HepG2 (cell line): Measurements from ENCODE around the gene ZNF680. TPM values are rescaled to one million over a fixed set of nuclear protein-coding genes. Genes with fewer than 3 reads are reported as not detected.

Experiments
- ATAC-seq: fragments of 200-7000 bp; cut with Tn5 transposase; 3 replicates; pipeline ENCODE4 v1.9.1; 2020; ENCODE audit warnings: mild to moderate bottlenecking, moderate library complexity
- BruUV-seq: library from RNA; stranded (reverse); fragments of 400-500 nt; replicated peaks from 2 replicates; lab custom pipeline; 2021; lab: Mats Ljungman, UMichigan
- CTCF ChIA-PET: fragments of 300-600 bp; formaldehyde crosslinking; extraction: SDS; loops from one replicate; lab custom pipeline; 2021; ENCODE audit warnings: low total read pairs, inconsistent platforms, low intra/inter-chr PET ratio; lab: Yijun Ruan, JAX
- POLR2A ChIA-PET: fragments of 350-600 bp; sonication (Branson Sonifier 250); formaldehyde crosslinking; loops from one replicate; lab custom pipeline; 2020; ENCODE audit warnings: antibody characterized with exemption, inconsistent platforms; lab: Yijun Ruan, JAX
- DNase-seq: peaks from one replicate; pipeline ENCODE4 v3.0.0-alpha.2; 2015; ENCODE audit warnings: low spot score
- FAIRE-seq: peaks from 3 replicates; lab custom pipeline; 2011; peaks lifted over from hg19 to GRCh38; lab: Jason Lieb, UNC
- H2AFZ ChIP-seq: one replicate; pipeline ENCODE4 v1.6.1; 2011; ENCODE audit warnings: low read length, inconsistent platforms
- H3K27ac ChIP-seq: fragments of 300-600 bp; 3 replicates; pipeline ENCODE4 v1.8.0; 2011; ENCODE audit warnings: mixed run types, mild to moderate bottlenecking, mixed read lengths, low read length, inconsistent platforms; ENCODE audit not compliant: insufficient read depth; ENCODE audit errors: extremely low read length
- H3K27me3 ChIP-seq, 2 experiments: fragments of 200-600 bp in 1 of 2; 2 replicates in 1 of 2; 3 replicates in 1 of 2; pipeline versions ENCODE4 v1.6.0 to v1.8.0; 2011; ENCODE audit warnings: low read length in 2 of 2, mild to moderate bottlenecking in 2 of 2, moderate library complexity in 2 of 2, inconsistent platforms in 1 of 2; ENCODE audit not compliant: insufficient read depth in 2 of 2, control insufficient read depth in 1 of 2
- H3K36me3 ChIP-seq, 2 experiments: fragments of 200-600 bp in 1 of 2; replicated peaks in 1 of 2; 2 replicates in 1 of 2; 3 replicates in 1 of 2; pipeline versions ENCODE4 v1.5.1 to v1.8.0; 2011; ENCODE audit warnings: low read length in 2 of 2, inconsistent platforms in 1 of 2; ENCODE audit not compliant: insufficient read depth in 2 of 2, control insufficient read depth in 1 of 2
- H3K4me1 ChIP-seq: 2 replicates; pipeline ENCODE4 v1.5.1; 2012; ENCODE audit warnings: low read length, inconsistent platforms; ENCODE audit not compliant: insufficient read depth
- H3K4me2 ChIP-seq: 2 replicates; pipeline ENCODE4 v1.6.0; 2011; ENCODE audit warnings: low read depth, low read length, inconsistent platforms
- H3K4me3 ChIP-seq, 3 experiments: fragments of 200-600 bp in 1 of 3; sonication (generic), shearing (Covaris generic) in 1 of 3; replicated peaks in 1 of 3; 2 replicates each; pipeline ENCODE4 v1.5.1; 2011 to 2016; ENCODE audit warnings: low read length in 3 of 3, inconsistent platforms in 2 of 3, low read depth in 2 of 3, mild to moderate bottlenecking in 2 of 3, control low read depth in 1 of 3, mixed read lengths in 1 of 3; ENCODE audit not compliant: insufficient read depth in 1 of 3
- H3K79me2 ChIP-seq: one replicate; pipeline ENCODE4 v1.6.1; 2011; ENCODE audit warnings: low read length, inconsistent platforms; ENCODE audit not compliant: insufficient read depth
- H3K9ac ChIP-seq: 2 replicates; pipeline ENCODE4 v1.6.0; 2011; ENCODE audit warnings: mild to moderate bottlenecking, low read depth, low read length, inconsistent platforms; ENCODE audit not compliant: insufficient read depth
- H3K9me3 ChIP-seq: 2 replicates; pipeline ENCODE4 v1.5.1; 2012; ENCODE audit warnings: mild to moderate bottlenecking, low read length
- H4K20me1 ChIP-seq: 2 replicates; pipeline ENCODE4 v1.6.0; 2011; ENCODE audit warnings: inconsistent platforms, mild to moderate bottlenecking, low read length, moderate library complexity; ENCODE audit not compliant: insufficient read depth
- DMAP1 ChIP-seq: IDR thresholded peaks from 2 replicates; pipeline ENCODE4 v1.6.1; 2016
- FOXO4 ChIP-seq: sonication (generic); formaldehyde crosslinking; conservative IDR thresholded peaks from 2 replicates; pipeline ENCODE4 v1.8.1; 2023; ENCODE audit warnings: missing genetic modification reagents
- HCFC1 ChIP-seq: fragments of 150-350 bp; IDR thresholded peaks from 2 replicates; pipeline ENCODE4 v1.6.1; 2014; ENCODE audit warnings: low read depth, low read length
- HNF1A ChIP-seq, 2 experiments: sonication (generic) in 1 of 2; formaldehyde crosslinking in 1 of 2; IDR thresholded peaks; 2 replicates each; pipeline versions ENCODE4 v1.4.0 to v1.6.1; 2016 to 2020; ENCODE audit warnings: borderline replicate concordance in 1 of 2, low read depth in 1 of 2, mild to moderate bottlenecking in 1 of 2, missing genetic modification reagents in 1 of 2
- HOXD1 ChIP-seq: sonication (generic); formaldehyde crosslinking; IDR thresholded peaks from 2 replicates; pipeline ENCODE4 v1.5.0; 2020; ENCODE audit warnings: missing genetic modification reagents
- IKZF1 ChIP-seq: fragments of 450-650 bp; IDR thresholded peaks from 2 replicates; pipeline ENCODE4 v1.7.1; 2016
- MED8 ChIP-seq: sonication (generic); formaldehyde crosslinking; IDR thresholded peaks from 2 replicates; pipeline ENCODE4 v1.8.1; 2023; ENCODE audit warnings: mild to moderate bottlenecking, missing genetic modification reagents; ENCODE audit not compliant: insufficient replicate concordance
- PRMT3 ChIP-seq: sonication (generic); formaldehyde crosslinking; IDR thresholded peaks from 2 replicates; pipeline ENCODE4 v1.8.1; 2022; ENCODE audit warnings: low read depth, mild to moderate bottlenecking, moderate library complexity, missing genetic modification reagents, borderline replicate concordance
- SRSF4 ChIP-seq: fragments of 200-400 bp; formaldehyde crosslinking; IDR thresholded peaks from one replicate; pipeline ENCODE4 v1.6.1; 2018; ENCODE audit warnings: mild to moderate bottlenecking, low read depth, low read length, moderate library complexity; ENCODE audit not compliant: poor library complexity, severe bottlenecking
- THYN1 ChIP-seq: sonication (generic); formaldehyde crosslinking; IDR thresholded peaks from 2 replicates; pipeline ENCODE4 v1.8.1; 2023; ENCODE audit warnings: low read depth, mild to moderate bottlenecking, moderate library complexity, missing genetic modification reagents, borderline replicate concordance
- ZNF281 ChIP-seq: sonication (generic); formaldehyde crosslinking; IDR thresholded peaks from 2 replicates; pipeline ENCODE4 v1.4.0; 2020; ENCODE audit warnings: missing genetic modification reagents, borderline replicate concordance
- ZNF431 ChIP-seq: sonication (generic); formaldehyde crosslinking; IDR thresholded peaks from 2 replicates; pipeline ENCODE4 v1.9.0; 2022; ENCODE audit warnings: missing genetic modification reagents, low read depth, mild to moderate bottlenecking, borderline replicate concordance
- ZNF629 ChIP-seq: sonication (generic); formaldehyde crosslinking; conservative IDR thresholded peaks from 2 replicates; pipeline ENCODE4 v1.5.0; 2020; ENCODE audit warnings: missing genetic modification reagents
- ZNF672 ChIP-seq: sonication (generic); formaldehyde crosslinking; IDR thresholded peaks from 2 replicates; pipeline ENCODE4 v1.8.1; 2022; ENCODE audit warnings: missing genetic modification reagents
- ZNF674 ChIP-seq: sonication (generic); formaldehyde crosslinking; IDR thresholded peaks from 2 replicates; pipeline ENCODE4 v1.5.0; 2020; ENCODE audit warnings: low read depth, mild to moderate bottlenecking, missing genetic modification reagents
- WGBS: methylation state at CpG from one replicate; pipeline ENCODE4 v1.1.6; 2017; ENCODE audit warnings: low lambda C conversion rate; 5-methylcytosine and 5-hydroxymethylcytosine counted together
- in situ Hi-C: cut with HindIII; loops from 2 replicates; pipeline ENCODE4 v1.10.0; 2017; ENCODE audit warnings: low pct_unique_long_range_greater_than_20kb; ENCODE audit not compliant: extremely low pct_ligation_motif_present
- intact Hi-C: fragments of 100-400 bp; cut with micrococcal nuclease; formaldehyde crosslinking; loops from one replicate; pipeline ENCODE4 v1.10.0; 2022; ENCODE audit not compliant: unreplicated experiment
- polyA plus RNA-seq, 8 experiments: library from polyadenylated mRNA; depleted of rRNA in 3 of 8; stranded (reverse) in 7 of 8; unstranded in 1 of 8; fragments of >200 nt; fragmentation: Illumina TruSeq in 4 of 8; extraction: Trizol in 4 of 8; gene quantifications; 2 replicates each; pipeline versions ENCODE4 v1.2.1 to v1.2.3, GENCODE V29; 2011 to 2016; ENCODE audit warnings: low read depth in 4 of 8, missing spikeins in 1 of 8, mixed read lengths in 1 of 8; ENCODE audit not compliant: insufficient read depth in 1 of 8
- total RNA-seq, 5 experiments: library from RNA; depleted of rRNA; stranded (reverse); fragments of >200 nt; fragmentation: Illumina TruSeq; extraction: Trizol; gene quantifications; 2 replicates each; pipeline ENCODE4 v1.2.3, GENCODE V29; 2016; ENCODE audit warnings: low read depth in 1 of 5

Gene ZNF680
- total and polyA plus RNA-seq, 2 of the 13 experiments (the other 11 are each of a cell fraction or from before 2014, with no cell fraction given): 2.1 to 12.4 TPM

GRCh38 chr7:64608116-64608910 lies 45.4 kb upstream of the ZNF680 start:
- CTCF ChIA-PET: no interaction called here
- POLR2A ChIA-PET: no interaction called here
- no peak for FAIRE-seq
- Histone ChIP-seq H4K20me1 (no peaks in the 10 kb centered on the region), H2AFZ (no peak overlapping the region), H3K4me2 (no peak overlapping the region), H3K27ac (no peak overlapping the region), H3K79me2 (no peaks in the 10 kb centered on the region), H3K4me3 (no peak overlapping the region), H3K9me3 (no peaks in the 10 kb centered on the region; the same call in 1 of the 2 replicates), H3K27me3 (no peaks in the 10 kb centered on the region), H3K4me1 (no peaks in the 10 kb centered on the region), H3K36me3 (no peaks in the 10 kb centered on the region), H3K9ac (no peak overlapping the region)
- intact Hi-C loops (no loop called here), in situ Hi-C loops (loop anchor here (25.0 kb wide), 1 partner anchor 421 kb away; no protein-coding TSS in a partner anchor)
- DNase-seq: no peak
- no TSS peak for BruUV-seq
- WGBS: 25% methylated on average over 4 of the region's 6 CpGs
- no peak for ATAC-seq
- no peak for TF ChIP-seq IKZF1
- TF ChIP-seq HCFC1: no peak
- no peak for TF ChIP-seq ZNF672
- TF ChIP-seq PRMT3 (CRISPR knock-in tag): no peak
- TF ChIP-seq ZNF674 (CRISPR knock-in tag): no peak
- TF ChIP-seq ZNF629 (CRISPR knock-in tag): no peak
- TF ChIP-seq HOXD1 (CRISPR knock-in tag): no peak
- TF ChIP-seq MED8: no peak
- TF ChIP-seq ZNF431: no peak
- TF ChIP-seq HNF1A (IDR thresholded peaks at IDR 0.05; ENCODE audit: low read depth): no peak
- TF ChIP-seq HNF1A (CRISPR knock-in tag; IDR thresholded peaks at IDR 0.05; ENCODE audit: borderline replicate concordance): no peak
- no peak for TF ChIP-seq SRSF4
- TF ChIP-seq THYN1 (CRISPR knock-in tag): no peak
- TF ChIP-seq DMAP1 (CRISPR knock-in tag): no peak
- TF ChIP-seq ZNF281 (CRISPR knock-in tag): no peak
- TF ChIP-seq FOXO4 (CRISPR knock-in tag): no peak
